Measurements from ENCODE around the gene CCDC30.
A peak's percentile ranks its signal among the peaks of the same experiment; 100 is the strongest.

Gene CCDC30

GRCh38 chr1:42462828-42463763 is at the start of gene CCDC30:
Gene CCDC30, plus strand, starts transcription at chr1:42463286. Its CDS starts 17,266 bp downstream, at chr1:42480552.
- Histone ChIP-seq H3K27ac (ENCODE audit: low read length) (no peak within 1 kb of the TSS), H4K20me1 (ENCODE audit: insufficient read depth, low read length) (no peaks in the 10 kb centered on the region), H3K36me3 (replicated peaks; ENCODE audit: low read depth, low read length) (peaks cover 20% of the 10 kb centered on the region), H3K4me1 (ENCODE audit: low read length) (peaks cover 5% of the 10 kb centered on the region; the same call in 1 of the 2 replicates), H2AFZ (ENCODE audit: low read depth, low read length) (peak within 1 kb of the TSS; percentile 31; the same call in 1 of the 2 replicates), H3K9me3 (ENCODE audit: insufficient read depth, low read length) (no peaks in the 10 kb centered on the region), H3K27me3 (ENCODE audit: low read depth, low read length) (no peaks in the 10 kb centered on the region), H3K4me3 (ENCODE audit: low read length) (peak within 1 kb of the TSS; percentile 76), H3K9ac (ENCODE audit: low read length) (no peak within 1 kb of the TSS), H3K79me2 (ENCODE audit: low read length) (peaks cover 1% of the 10 kb centered on the region; the same call in 1 of the 2 replicates), H3K4me2 (ENCODE audit: low read length) (peak within 1 kb of the TSS; percentile 78)
- no peak for TF ChIP-seq CTCF (IDR thresholded peaks at IDR 0.05; ENCODE audit: low read depth, low read length)

- Histone ChIP-seq H3K27ac (ENCODE audit: low read length) (no peak overlapping the region), H3K27me3 (ENCODE audit: low read depth, low read length) (no peaks in the 10 kb centered on the region), H4K20me1 (ENCODE audit: insufficient read depth, low read length) (no peaks in the 10 kb centered on the region), H3K4me1 (ENCODE audit: low read length) (no peaks in the 10 kb centered on the region), H3K36me3 (replicated peaks; ENCODE audit: low read depth, low read length) (no peaks in the 10 kb centered on the region), H3K4me3 (ENCODE audit: low read length) (no peak overlapping the region), H3K4me2 (ENCODE audit: low read length) (no peak overlapping the region), H2AFZ (ENCODE audit: low read depth, low read length) (no peak overlapping the region), H3K79me2 (ENCODE audit: low read length) (no peaks in the 10 kb centered on the region), H3K9ac (ENCODE audit: low read length) (no peak overlapping the region), H3K9me3 (ENCODE audit: insufficient read depth, low read length) (no peaks in the 10 kb centered on the region)
- no peak for TF ChIP-seq CTCF (IDR thresholded peaks at IDR 0.05; ENCODE audit: low read depth, low read length)
- TF ChIP-seq EZH2phosphoT487 (IDR thresholded peaks at IDR 0.05; ENCODE audit: low read depth): no peak
These were observed 48.3 kb upstream of the CCDC30 start for GRCh38 chr1:42414551-42415496.

- H4K20me1 ChIP-seq (ENCODE audit: insufficient read depth, low read length): no peaks in the 10 kb centered on the region
- TF ChIP-seq EZH2phosphoT487 (IDR thresholded peaks at IDR 0.05; ENCODE audit: low read depth) (no peak), CTCF (IDR thresholded peaks at IDR 0.05; ENCODE audit: low read depth, low read length) (no peak)
- no peaks in the 10 kb centered on the region for H3K36me3 ChIP-seq (replicated peaks; ENCODE audit: low read depth, low read length)
- no peak overlapping the region for H3K9ac ChIP-seq (ENCODE audit: low read length)
- no peak overlapping the region for H3K4me3 ChIP-seq (ENCODE audit: low read length)
- no peak overlapping the region for H3K27ac ChIP-seq (ENCODE audit: low read length)
- no peaks in the 10 kb centered on the region for H3K9me3 ChIP-seq (ENCODE audit: insufficient read depth, low read length)
- H3K27me3 ChIP-seq (ENCODE audit: low read depth, low read length): no peaks in the 10 kb centered on the region
- H3K4me1 ChIP-seq (ENCODE audit: low read length): no peaks in the 10 kb centered on the region
- no peak overlapping the region for H3K4me2 ChIP-seq (ENCODE audit: low read length)
- no peak overlapping the region for H2AFZ ChIP-seq (ENCODE audit: low read depth, low read length)
- H3K79me2 ChIP-seq (ENCODE audit: low read length): no peaks in the 10 kb centered on the region
These were observed 45.9 kb upstream of the CCDC30 start for GRCh38 chr1:42417166-42417565.

- TF ChIP-seq CTCF (IDR thresholded peaks at IDR 0.05; ENCODE audit: low read depth, low read length) (no peak), EZH2phosphoT487 (IDR thresholded peaks at IDR 0.05; ENCODE audit: low read depth) (no peak)
- Histone ChIP-seq H2AFZ (ENCODE audit: low read depth, low read length) (no peak overlapping the region), H3K9ac (ENCODE audit: low read length) (no peak overlapping the region), H3K27me3 (ENCODE audit: low read depth, low read length) (no peaks in the 10 kb centered on the region), H3K4me3 (ENCODE audit: low read length) (no peak overlapping the region), H4K20me1 (ENCODE audit: insufficient read depth, low read length) (no peaks in the 10 kb centered on the region), H3K4me1 (ENCODE audit: low read length) (no peaks in the 10 kb centered on the region), H3K4me2 (ENCODE audit: low read length) (no peak overlapping the region), H3K27ac (ENCODE audit: low read length) (no peak overlapping the region), H3K36me3 (replicated peaks; ENCODE audit: low read depth, low read length) (no peaks in the 10 kb centered on the region), H3K79me2 (ENCODE audit: low read length) (no peaks in the 10 kb centered on the region), H3K9me3 (ENCODE audit: insufficient read depth, low read length) (no peaks in the 10 kb centered on the region)
These were observed 44.6 kb upstream of the CCDC30 start for GRCh38 chr1:42418516-42418915.
